ENCODE results near the gene NEK6.

The NEK6 gene

DNA sequence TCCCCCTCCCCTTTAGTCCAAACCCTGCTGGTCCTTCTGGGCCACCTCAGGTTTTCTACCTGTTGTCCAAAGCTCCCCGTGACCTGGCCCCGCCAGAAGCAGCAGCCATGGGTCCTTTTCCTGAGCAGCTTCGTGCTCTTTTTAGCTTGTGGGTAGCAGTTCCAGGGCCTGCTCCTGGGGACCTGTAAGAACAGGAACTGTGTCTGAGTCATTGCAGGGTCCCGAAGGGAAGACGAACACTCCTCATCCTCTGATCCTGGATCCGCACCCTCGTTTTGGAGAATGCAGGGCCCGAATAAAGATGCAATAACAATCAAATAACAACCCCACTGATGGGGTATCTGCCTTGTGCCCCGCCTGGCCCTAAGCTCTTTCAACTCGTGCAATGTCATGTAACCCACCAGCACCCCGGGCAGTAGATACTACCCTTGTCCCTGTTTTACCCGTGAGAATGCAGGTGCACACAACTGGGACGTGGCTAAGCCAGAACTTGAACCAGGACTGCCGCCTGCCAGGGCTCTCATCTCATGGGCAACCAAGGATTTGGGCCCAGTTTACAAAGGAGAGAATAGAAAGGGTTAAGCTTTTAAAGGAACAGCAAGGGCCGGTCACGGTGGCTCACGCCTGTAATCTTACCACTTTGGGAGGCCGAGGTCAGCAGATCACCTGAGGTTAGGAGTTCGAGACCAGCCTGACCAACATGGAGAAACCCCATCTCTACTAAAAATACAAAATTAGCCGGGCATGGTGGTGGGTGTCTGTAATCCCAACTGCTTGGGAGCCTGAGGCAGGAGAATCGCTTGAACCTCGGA is 33.2 kb downstream of the NEK6 start:
- H3K27me3 ChIP-seq (ENCODE audit: insufficient read depth, low read depth): no peaks in the 10 kb centered on the region
- H3K36me3 ChIP-seq (ENCODE audit: insufficient read depth): no peaks in the 10 kb centered on the region
- H4K20me1 ChIP-seq (ENCODE audit: insufficient read depth): no peaks in the 10 kb centered on the region
- no peak overlapping the region for H2AFZ ChIP-seq (ENCODE audit: low read depth)
- no peak overlapping the region for H3K4me2 ChIP-seq
- TF ChIP-seq, protein P1, sequence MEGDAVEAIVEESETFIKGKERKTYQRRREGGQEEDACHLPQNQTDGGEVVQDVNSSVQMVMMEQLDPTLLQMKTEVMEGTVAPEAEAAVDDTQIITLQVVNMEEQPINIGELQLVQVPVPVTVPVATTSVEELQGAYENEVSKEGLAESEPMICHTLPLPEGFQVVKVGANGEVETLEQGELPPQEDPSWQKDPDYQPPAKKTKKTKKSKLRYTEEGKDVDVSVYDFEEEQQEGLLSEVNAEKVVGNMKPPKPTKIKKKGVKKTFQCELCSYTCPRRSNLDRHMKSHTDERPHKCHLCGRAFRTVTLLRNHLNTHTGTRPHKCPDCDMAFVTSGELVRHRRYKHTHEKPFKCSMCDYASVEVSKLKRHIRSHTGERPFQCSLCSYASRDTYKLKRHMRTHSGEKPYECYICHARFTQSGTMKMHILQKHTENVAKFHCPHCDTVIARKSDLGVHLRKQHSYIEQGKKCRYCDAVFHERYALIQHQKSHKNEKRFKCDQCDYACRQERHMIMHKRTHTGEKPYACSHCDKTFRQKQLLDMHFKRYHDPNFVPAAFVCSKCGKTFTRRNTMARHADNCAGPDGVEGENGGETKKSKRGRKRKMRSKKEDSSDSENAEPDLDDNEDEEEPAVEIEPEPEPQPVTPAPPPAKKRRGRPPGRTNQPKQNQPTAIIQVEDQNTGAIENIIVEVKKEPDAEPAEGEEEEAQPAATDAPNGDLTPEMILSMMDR (conservative IDR thresholded peaks at IDR 0.05; ENCODE audit: low read depth, low read length): no peak
- no peak overlapping the region; the same call in 1 of the 2 replicates for H3K9ac ChIP-seq
- 0 out of 2 replicates have a peak, but pooled peaks cover 7% of the 10 kb centered on the region for H3K79me2 ChIP-seq (ENCODE audit: insufficient read depth, low read depth)
- H3K27ac ChIP-seq: no peak overlapping the region
- no peak overlapping the region for H3K4me3 ChIP-seq (IDR thresholded peaks at IDR 0.05; ENCODE audit: insufficient read depth, low read depth, low read length)
- H3K4me1 ChIP-seq (ENCODE audit: low read depth, poor library complexity, severe bottlenecking): peaks cover 62% of the 10 kb centered on the region

DNA sequence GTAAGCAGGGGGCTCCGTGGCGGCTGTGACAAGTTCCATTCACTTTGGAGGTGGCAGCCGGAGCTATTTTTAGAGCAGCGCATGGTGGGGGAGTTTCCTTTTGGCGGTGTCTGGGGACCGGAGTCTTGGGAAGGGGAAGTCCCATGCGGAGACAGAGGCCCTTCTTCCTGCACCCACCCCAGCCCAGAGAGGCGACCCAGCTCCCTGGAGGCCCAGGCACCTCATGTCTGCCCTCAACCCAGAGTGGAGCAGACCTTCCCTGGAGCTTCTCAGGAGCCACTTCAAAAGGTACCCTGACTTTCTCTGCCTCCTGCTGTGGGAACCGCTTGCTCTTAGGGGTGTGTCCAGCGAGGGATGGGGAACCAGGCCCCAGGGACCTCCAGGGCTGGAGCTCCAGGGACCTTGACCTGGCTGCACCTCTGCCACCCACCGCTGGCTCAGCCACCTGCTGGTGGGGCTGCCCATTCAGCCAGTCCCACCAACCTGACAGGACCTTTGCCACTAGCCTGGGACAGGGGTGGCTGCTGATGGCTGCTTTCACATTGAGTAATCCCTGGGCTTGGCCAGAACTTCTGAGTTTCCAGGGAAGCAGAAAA is 34.1 kb downstream of the NEK6 start:
- Histone ChIP-seq H3K79me2 (ENCODE audit: insufficient read depth, low read depth) (0 out of 2 replicates have a peak, but pooled peaks cover 7% of the 10 kb centered on the region), H3K27ac (no peak overlapping the region)

DNA sequence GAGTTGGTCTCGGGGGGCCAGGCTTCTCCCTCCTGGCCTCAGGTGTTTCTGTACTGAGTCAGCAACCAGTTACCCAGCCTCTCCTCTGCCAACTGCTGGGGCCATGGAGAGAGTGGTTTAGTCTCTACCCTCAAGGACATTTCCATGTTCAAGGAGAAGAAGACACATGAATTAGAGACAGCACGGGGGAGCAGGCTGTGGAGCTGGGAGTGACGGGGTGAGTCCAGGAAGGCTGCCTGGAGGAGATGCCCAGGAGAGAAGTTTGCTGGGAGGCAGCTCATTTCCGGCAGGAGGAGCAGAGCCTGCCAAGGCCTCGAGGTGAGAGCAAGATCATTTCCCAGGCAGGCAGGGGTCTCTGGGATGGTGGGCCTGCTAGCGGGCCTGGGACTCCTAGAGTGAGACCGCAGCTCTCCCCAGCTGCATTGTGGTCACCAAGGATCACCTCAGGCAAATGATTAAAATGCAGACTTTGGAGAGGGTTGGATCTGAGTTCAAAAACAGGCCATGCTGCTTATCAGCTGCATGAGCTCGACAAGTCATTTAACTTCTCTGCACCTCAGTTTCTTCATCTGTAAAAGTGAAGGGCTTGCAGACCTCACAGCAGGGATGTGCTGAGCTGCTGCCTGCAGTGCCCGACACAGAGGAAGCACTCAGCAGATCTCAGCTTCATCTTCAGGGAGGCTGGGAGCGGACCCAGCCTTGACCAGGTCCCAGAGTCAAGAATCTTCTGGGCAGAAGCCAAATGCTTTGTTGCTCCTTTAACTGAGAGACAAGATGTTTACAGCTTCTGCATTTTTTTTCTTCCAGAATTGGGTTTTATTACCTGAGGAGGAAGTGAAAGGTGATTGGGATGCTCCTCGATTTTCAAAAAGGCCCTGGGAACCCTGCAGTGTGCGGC is 35.2 kb downstream of the NEK6 start:
- H4K20me1 ChIP-seq (ENCODE audit: insufficient read depth): no peaks in the 10 kb centered on the region
- H3K27ac ChIP-seq: no peak overlapping the region
- peaks cover 43% of the 10 kb centered on the region for H3K4me1 ChIP-seq (ENCODE audit: low read depth, poor library complexity, severe bottlenecking)
- no peak overlapping the region for H3K4me3 ChIP-seq (IDR thresholded peaks at IDR 0.05; ENCODE audit: insufficient read depth, low read depth, low read length)
- no peaks in the 10 kb centered on the region for H3K79me2 ChIP-seq (ENCODE audit: insufficient read depth, low read depth)
- TF ChIP-seq, protein P1 (conservative IDR thresholded peaks at IDR 0.05; ENCODE audit: low read depth, low read length): no peak
- H2AFZ ChIP-seq (ENCODE audit: low read depth): no peak overlapping the region
- no peak overlapping the region for H3K9ac ChIP-seq
- H3K27me3 ChIP-seq (ENCODE audit: insufficient read depth, low read depth): no peaks in the 10 kb centered on the region
- no peaks in the 10 kb centered on the region for H3K36me3 ChIP-seq (ENCODE audit: insufficient read depth)
- no peak overlapping the region for H3K4me2 ChIP-seq

More for the DNA sequence above, 34.1 kb downstream of the NEK6 start:
- Histone ChIP-seq H3K4me3 (IDR thresholded peaks at IDR 0.05; ENCODE audit: insufficient read depth, low read depth, low read length) (no peak overlapping the region), H3K27me3 (ENCODE audit: insufficient read depth, low read depth) (no peaks in the 10 kb centered on the region), H4K20me1 (ENCODE audit: insufficient read depth) (no peaks in the 10 kb centered on the region), H3K4me2 (no peak overlapping the region), H2AFZ (ENCODE audit: low read depth) (no peak overlapping the region), H3K9ac (no peak overlapping the region; the same call in 1 of the 2 replicates), H3K36me3 (ENCODE audit: insufficient read depth) (no peaks in the 10 kb centered on the region), H3K4me1 (ENCODE audit: low read depth, poor library complexity, severe bottlenecking) (peaks cover 53% of the 10 kb centered on the region)
- TF ChIP-seq, protein P1 (conservative IDR thresholded peaks at IDR 0.05; ENCODE audit: low read depth, low read length): no peak

DNA sequence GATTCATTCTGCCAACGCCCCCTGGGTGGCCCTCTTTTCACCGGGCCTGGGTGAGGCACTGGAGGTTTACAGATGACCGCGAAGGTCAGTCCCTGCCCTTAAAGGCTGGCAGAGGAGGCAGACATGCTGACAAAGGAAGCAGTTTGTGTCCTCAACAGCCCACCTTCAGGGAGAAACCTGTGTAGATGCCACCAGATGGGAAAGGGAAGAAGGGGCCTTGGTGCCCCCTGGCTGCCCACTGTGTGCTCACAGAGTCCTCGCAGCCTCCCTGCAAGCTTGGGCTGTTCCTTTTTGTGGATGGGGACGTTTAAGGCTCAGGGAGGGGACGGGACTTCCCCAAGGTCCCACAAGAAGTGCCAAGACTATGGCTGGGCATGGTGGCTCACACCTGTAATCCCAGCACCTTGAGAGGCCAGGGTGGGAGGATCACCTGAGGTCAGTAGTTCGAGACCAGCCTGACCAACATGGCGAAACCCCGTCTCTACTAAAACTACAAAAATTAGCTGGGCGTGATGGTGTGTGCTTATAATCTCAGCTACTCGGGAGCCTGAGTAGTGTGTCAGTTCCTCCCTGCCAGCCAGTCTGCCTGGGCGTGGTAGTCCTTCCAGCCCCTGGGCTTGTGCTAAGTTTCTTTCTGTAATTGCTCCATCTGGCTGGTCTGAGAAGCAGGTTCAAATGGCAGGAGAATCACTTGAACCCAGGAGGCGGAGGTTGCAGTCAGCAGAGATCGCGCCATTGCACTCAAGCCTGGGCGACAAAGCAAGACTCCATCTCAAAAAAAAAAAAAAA is 36.2 kb downstream of the NEK6 start:
- H2AFZ ChIP-seq (ENCODE audit: low read depth): no peak overlapping the region
- no peak overlapping the region for H3K27ac ChIP-seq
- no peaks in the 10 kb centered on the region for H3K79me2 ChIP-seq (ENCODE audit: insufficient read depth, low read depth)
- peaks cover 35% of the 10 kb centered on the region for H3K4me1 ChIP-seq (ENCODE audit: low read depth, poor library complexity, severe bottlenecking)
- TF ChIP-seq, protein P1 (conservative IDR thresholded peaks at IDR 0.05; ENCODE audit: low read depth, low read length): no peak
- no peaks in the 10 kb centered on the region for H4K20me1 ChIP-seq (ENCODE audit: insufficient read depth)
- H3K4me3 ChIP-seq (IDR thresholded peaks at IDR 0.05; ENCODE audit: insufficient read depth, low read depth, low read length): no peak overlapping the region
- H3K4me2 ChIP-seq: no peak overlapping the region
- no peaks in the 10 kb centered on the region for H3K36me3 ChIP-seq (ENCODE audit: insufficient read depth)
- H3K9ac ChIP-seq: no peak overlapping the region
- H3K27me3 ChIP-seq (ENCODE audit: insufficient read depth, low read depth): no peaks in the 10 kb centered on the region

All from KMS-11 (cell line).